NB4 (cell line): ENCODE results near the gene SARNP.

Experiments
- MYC ChIP-seq: IDR thresholded peaks from 2 replicates; pipeline ENCODE4 v1.6.1; 2011; ENCODE audit warnings: low read depth, low read length
- POLR2A ChIP-seq: IDR thresholded peaks from 2 replicates; pipeline ENCODE4 v1.6.1; 2011; ENCODE audit warnings: mild to moderate bottlenecking; ENCODE audit not compliant: insufficient read length; ENCODE audit errors: extremely low read depth
- TF ChIP-seq, protein P1 (sequence below): IDR thresholded peaks from one replicate; pipeline ENCODE4 v1.5.1; 2012; ENCODE audit warnings: low read depth, low read length
- TF ChIP-seq, protein P2 (sequence below): IDR thresholded peaks from 2 replicates; pipeline ENCODE4 v1.6.1; 2011; ENCODE audit warnings: low read depth, low read length

GRCh38 chr12:55762646-55763045, 54.9 kb downstream of the SARNP start:
- TF ChIP-seq, protein P1, sequence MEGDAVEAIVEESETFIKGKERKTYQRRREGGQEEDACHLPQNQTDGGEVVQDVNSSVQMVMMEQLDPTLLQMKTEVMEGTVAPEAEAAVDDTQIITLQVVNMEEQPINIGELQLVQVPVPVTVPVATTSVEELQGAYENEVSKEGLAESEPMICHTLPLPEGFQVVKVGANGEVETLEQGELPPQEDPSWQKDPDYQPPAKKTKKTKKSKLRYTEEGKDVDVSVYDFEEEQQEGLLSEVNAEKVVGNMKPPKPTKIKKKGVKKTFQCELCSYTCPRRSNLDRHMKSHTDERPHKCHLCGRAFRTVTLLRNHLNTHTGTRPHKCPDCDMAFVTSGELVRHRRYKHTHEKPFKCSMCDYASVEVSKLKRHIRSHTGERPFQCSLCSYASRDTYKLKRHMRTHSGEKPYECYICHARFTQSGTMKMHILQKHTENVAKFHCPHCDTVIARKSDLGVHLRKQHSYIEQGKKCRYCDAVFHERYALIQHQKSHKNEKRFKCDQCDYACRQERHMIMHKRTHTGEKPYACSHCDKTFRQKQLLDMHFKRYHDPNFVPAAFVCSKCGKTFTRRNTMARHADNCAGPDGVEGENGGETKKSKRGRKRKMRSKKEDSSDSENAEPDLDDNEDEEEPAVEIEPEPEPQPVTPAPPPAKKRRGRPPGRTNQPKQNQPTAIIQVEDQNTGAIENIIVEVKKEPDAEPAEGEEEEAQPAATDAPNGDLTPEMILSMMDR, result no peak
- TF ChIP-seq POLR2A, result no peak
- no peak for TF ChIP-seq MYC
- TF ChIP-seq, protein P2, sequence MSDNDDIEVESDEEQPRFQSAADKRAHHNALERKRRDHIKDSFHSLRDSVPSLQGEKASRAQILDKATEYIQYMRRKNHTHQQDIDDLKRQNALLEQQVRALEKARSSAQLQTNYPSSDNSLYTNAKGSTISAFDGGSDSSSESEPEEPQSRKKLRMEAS, result no peak
